PC-3 (cell line): Measurements from ENCODE around the gene DRD1. TPM values are rescaled to one million over a fixed set of nuclear protein-coding genes. Genes with fewer than 3 reads are reported as not detected.

Experiments used
- ATAC-seq: fragments of 200-7000 bp; cut with Tn5 transposase; 2 replicates; pipeline ENCODE4 v1.9.1; 2020; ENCODE audit warnings: mild to moderate bottlenecking, moderate library complexity
- Bru-seq: library from RNA; stranded (reverse); fragments of 400-500 nt; gene quantifications from one replicate; lab custom pipeline; 2021; lab: Mats Ljungman, UMichigan
- BruChase-seq, 2 experiments: library from RNA; stranded (reverse); fragments of 400-500 nt; gene quantifications; one replicate each; lab custom pipeline; 2021; lab: Mats Ljungman, UMichigan
- BruUV-seq: library from RNA; stranded (reverse); fragments of 400-500 nt; replicated peaks from 2 replicates; lab custom pipeline; 2021; lab: Mats Ljungman, UMichigan
- CTCF ChIA-PET: fragments of 300-600 bp; sonication (Branson Sonifier 250); formaldehyde crosslinking; loops from one replicate; lab custom pipeline; 2022; ENCODE audit warnings: antibody characterized with exemption; lab: Charles Lee
- POLR2A ChIA-PET: fragments of 300-600 bp; sonication (Branson Sonifier 250); formaldehyde crosslinking; loops from one replicate; lab custom pipeline; 2022; ENCODE audit warnings: antibody characterized with exemption; ENCODE audit not compliant: unreplicated experiment; lab: Charles Lee
- DNase-seq: peaks from one replicate; pipeline ENCODE4 v3.0.0-alpha.2; 2015
- H2AFZ ChIP-seq: fragments of 300-600 bp; sonication (generic); 2 replicates; pipeline ENCODE4 v1.6.0; 2016; ENCODE audit warnings: antibody characterized with exemption, low read length
- H3F3A ChIP-seq: fragments of 300-600 bp; sonication (generic); one replicate; pipeline ENCODE4 v1.6.0; 2017; ENCODE audit warnings: antibody characterized with exemption, low read length, control low read depth, mild to moderate bottlenecking; ENCODE audit not compliant: unreplicated experiment
- H3K27ac ChIP-seq: fragments of 300-600 bp; sonication (generic); 2 replicates; pipeline ENCODE4 v1.5.1; 2016; ENCODE audit warnings: mild to moderate bottlenecking, low read length
- H3K27me3 ChIP-seq: fragments of 300-600 bp; sonication (generic); 2 replicates; pipeline ENCODE4 v1.6.1; 2016; ENCODE audit warnings: low read length, mixed read lengths
- H3K36me3 ChIP-seq: fragments of 300-600 bp; sonication (generic); 2 replicates; pipeline ENCODE4 v1.6.1; 2016; ENCODE audit warnings: low read depth, mixed run types, low read length, mixed read lengths
- H3K4me1 ChIP-seq: fragments of 300-600 bp; sonication (generic); 2 replicates; pipeline ENCODE4 v1.5.1; 2016; ENCODE audit warnings: low read length; ENCODE audit not compliant: insufficient read depth
- H3K4me2 ChIP-seq: fragments of 300-600 bp; sonication (generic); 2 replicates; pipeline ENCODE4 v1.6.0; 2016; ENCODE audit warnings: low read length
- H3K4me3 ChIP-seq: fragments of 300-600 bp; sonication (generic); 2 replicates; pipeline ENCODE4 v1.5.1; 2016; ENCODE audit warnings: mild to moderate bottlenecking, low read length, mixed read lengths
- H3K79me2 ChIP-seq: fragments of 300-600 bp; sonication (generic); 2 replicates; pipeline ENCODE4 v1.6.1; 2017; ENCODE audit warnings: low read length, mixed read lengths
- H3K9ac ChIP-seq: fragments of 300-600 bp; sonication (generic); 2 replicates; pipeline ENCODE4 v1.6.0; 2016; ENCODE audit warnings: mild to moderate bottlenecking, low read length
- H3K9me2 ChIP-seq: fragments of 300-600 bp; sonication (generic); replicated peaks from 2 replicates; pipeline ENCODE4 v1.6.1; 2016; ENCODE audit warnings: mixed run types, low read length, mixed read lengths
- H3K9me3 ChIP-seq: fragments of 300-600 bp; sonication (generic); 2 replicates; pipeline ENCODE4 v1.6.1; 2016; ENCODE audit warnings: low read length, mixed read lengths
- H4K20me1 ChIP-seq: fragments of 300-600 bp; sonication (generic); 2 replicates; pipeline ENCODE4 v1.6.1; 2016; ENCODE audit warnings: low read length, mixed read lengths
- CTCF ChIP-seq: fragments of 300-600 bp; sonication (generic); conservative IDR thresholded peaks from 2 replicates; pipeline ENCODE4 v1.5.1; 2017; ENCODE audit warnings: antibody characterized with exemption, low read depth, mild to moderate bottlenecking, low read length
- EZH2 ChIP-seq: fragments of 300-600 bp; sonication (generic); IDR thresholded peaks from one replicate; pipeline ENCODE4 v1.6.1; 2017; ENCODE audit warnings: antibody characterized with exemption, mild to moderate bottlenecking, low read length; ENCODE audit not compliant: unreplicated experiment
- EZH2phosphoT487 ChIP-seq: fragments of 300-600 bp; sonication (generic); IDR thresholded peaks from 2 replicates; pipeline ENCODE4 v1.6.1; 2018; ENCODE audit warnings: mild to moderate bottlenecking, antibody characterized with exemption, low read length, borderline replicate concordance
- intact Hi-C: fragments of 100-400 bp; cut with micrococcal nuclease; formaldehyde crosslinking; loops from 2 replicates; pipeline ENCODE4 v1.9.0; 2023
- long read RNA-seq: library from polyadenylated mRNA; unstranded; transcript quantifications from one replicate; pipeline ENCODE4 v2.0.0, GENCODE V29; 2021; ENCODE audit not compliant: unreplicated experiment
- total RNA-seq: library from RNA; depleted of rRNA; stranded (reverse); fragments of >200 nt; gene quantifications from 2 replicates; pipeline ENCODE4 v1.2.3, GENCODE V29; 2014; rRNA removed

The DRD1 gene
- total RNA-seq (not detected in 2 replicates), Bru-seq, nascent RNA (not detected), BruChase-seq, experiment 1, labeled RNA remaining after a 6-hour chase (not detected), BruChase-seq, experiment 2, labeled RNA remaining after a 2-hour chase (not detected)
- long read RNA-seq = 0 reads

GRCh38 chr5:175444060-175444904 is at the start of gene DRD1:
TSS of gene DRD1 (minus strand) at chr5:175444182. CDS start at chr5:175443099, 1,083 bp downstream.
- H3K9ac ChIP-seq = no peak within 1 kb of the TSS
- no peaks in the 10 kb centered on the region for H3K36me3 ChIP-seq
- H3K4me1 ChIP-seq = no peaks in the 10 kb centered on the region
- TF ChIP-seq EZH2phosphoT487 (no peak), EZH2 (peak; percentile 11), CTCF (peak; percentile 66)
- peak; percentile 64 for ATAC-seq
- peak within 1 kb of the TSS; percentile 26; the same call in 1 of the 2 replicates for H2AFZ ChIP-seq
- no peaks in the 10 kb centered on the region for H3K9me2 ChIP-seq
- intact Hi-C loops = no loop called here
- DNase-seq = peak; percentile 40
- no peaks in the 10 kb centered on the region for H3F3A ChIP-seq
- ChIA-PET CTCF (no interaction called here), POLR2A (no interaction called here)
- H3K4me2 ChIP-seq = peak within 1 kb of the TSS; percentile 50
- no peaks in the 10 kb centered on the region for H3K9me3 ChIP-seq
- no peak within 1 kb of the TSS for H3K4me3 ChIP-seq
- no peak within 1 kb of the TSS for H3K27ac ChIP-seq
- H4K20me1 ChIP-seq = no peaks in the 10 kb centered on the region
- no TSS peak for BruUV-seq
- no peaks in the 10 kb centered on the region for H3K79me2 ChIP-seq
- peaks cover 55% of the 10 kb centered on the region for H3K27me3 ChIP-seq

- Histone ChIP-seq H3K4me2 (no peak overlapping the region), H2AFZ (no peak overlapping the region), H3K4me1 (no peaks in the 10 kb centered on the region), H3K27ac (no peak overlapping the region), H3F3A (no peaks in the 10 kb centered on the region), H3K36me3 (peaks cover 31% of the 10 kb centered on the region), H3K9me3 (no peaks in the 10 kb centered on the region), H3K4me3 (no peak overlapping the region), H4K20me1 (peaks cover 16% of the 10 kb centered on the region; the same call in 1 of the 2 replicates), H3K9me2 (no peaks in the 10 kb centered on the region), H3K9ac (no peak overlapping the region), H3K79me2 (peaks cover 19% of the 10 kb centered on the region), H3K27me3 (no peaks in the 10 kb centered on the region)
- intact Hi-C loops = no loop called here
- DNase-seq (no peak), ATAC-seq (no peak)
- POLR2A ChIA-PET = no interaction called here
- CTCF ChIA-PET = no interaction called here
- no TSS peak for BruUV-seq
- no peak for TF ChIP-seq EZH2
- TF ChIP-seq CTCF = no peak
- TF ChIP-seq EZH2phosphoT487 = no peak
These were observed 49.7 kb upstream of the DRD1 start for GRCh38 chr5:175493726-175494125.

- no peak for DNase-seq
- intact Hi-C loops = no loop called here
- H3K79me2 ChIP-seq = peaks cover 23% of the 10 kb centered on the region
- BruUV-seq = TSS peak; percentile 19
- H3K36me3 ChIP-seq = peaks cover 31% of the 10 kb centered on the region
- H3K27ac ChIP-seq = no peak overlapping the region
- H2AFZ ChIP-seq = no peak overlapping the region
- H3K4me1 ChIP-seq = no peaks in the 10 kb centered on the region
- H3F3A ChIP-seq = no peaks in the 10 kb centered on the region
- ChIA-PET CTCF (no interaction called here), POLR2A (no interaction called here)
- no peak for ATAC-seq
- TF ChIP-seq EZH2 = no peak
- no peak for TF ChIP-seq CTCF
- TF ChIP-seq EZH2phosphoT487 = no peak
- H3K9me2 ChIP-seq = no peaks in the 10 kb centered on the region
- no peak overlapping the region for H3K9ac ChIP-seq
- peaks cover 16% of the 10 kb centered on the region; the same call in 1 of the 2 replicates for H4K20me1 ChIP-seq
- no peak overlapping the region for H3K4me2 ChIP-seq
- no peaks in the 10 kb centered on the region for H3K9me3 ChIP-seq
- no peak overlapping the region for H3K4me3 ChIP-seq
- no peaks in the 10 kb centered on the region for H3K27me3 ChIP-seq
These were observed 49.3 kb upstream of the DRD1 start for GRCh38 chr5:175493260-175493659.
